ENCODE results near the gene CMTM1.

CMTM1 gene

DNA sequence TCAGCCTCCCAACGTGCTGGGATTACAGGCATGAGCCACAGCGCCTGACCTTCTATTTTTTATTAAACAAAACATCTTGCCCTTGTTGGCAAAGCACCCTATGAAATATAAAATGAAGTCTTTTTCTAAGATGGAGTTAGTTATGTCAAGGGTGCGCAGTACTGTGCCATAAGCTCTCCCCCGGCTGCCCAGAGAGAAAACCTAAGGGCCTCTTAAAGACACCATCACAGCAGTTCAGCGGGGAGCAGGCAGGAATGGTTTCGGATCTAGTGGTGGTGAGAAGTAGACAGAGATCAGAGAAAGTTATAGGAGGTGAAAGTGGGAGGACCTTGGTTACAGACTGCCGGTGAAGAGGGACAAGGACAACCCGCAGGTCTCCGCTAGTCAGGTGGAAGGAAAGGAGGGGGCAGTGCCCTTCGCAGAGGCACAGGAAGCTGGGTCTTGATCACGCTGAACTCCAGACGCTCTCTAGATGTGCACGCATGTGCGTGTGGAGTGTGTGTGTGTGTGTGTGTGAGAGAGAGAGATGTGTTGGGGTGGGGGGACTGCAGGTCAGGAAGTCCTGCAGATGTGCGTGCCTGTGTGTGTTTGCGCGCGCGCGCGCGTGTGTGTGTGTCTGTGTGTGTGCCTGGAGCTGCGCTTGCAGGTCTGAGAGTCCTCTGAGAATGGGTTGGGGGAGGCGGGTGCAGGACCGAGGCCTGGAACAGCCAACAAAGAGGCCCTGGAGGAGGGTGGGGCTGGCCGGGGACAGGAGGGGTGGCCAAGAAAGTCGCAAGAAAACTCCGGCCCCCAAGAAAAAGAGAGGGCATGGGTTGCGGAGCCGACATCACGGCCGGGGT, 37.5 kb downstream of the CMTM1 start:
- peak; percentile 41 for DNase-seq
- in situ Hi-C loops (cut with HindIII; ENCODE audit: low pct_ligation_motif_present, low sequenced_read_pairs) = no loop called here
- Histone ChIP-seq H3K36me3 (replicated peaks) (peaks cover 1% of the 10 kb centered on the region), H3K27ac (peak overlapping the region; percentile 37), H3K4me3 (ENCODE audit: low read depth, low read length) (peak overlapping the region; percentile 74), H3K27me3 (replicated peaks) (no peaks in the 10 kb centered on the region)
- TF ChIP-seq, protein P1, sequence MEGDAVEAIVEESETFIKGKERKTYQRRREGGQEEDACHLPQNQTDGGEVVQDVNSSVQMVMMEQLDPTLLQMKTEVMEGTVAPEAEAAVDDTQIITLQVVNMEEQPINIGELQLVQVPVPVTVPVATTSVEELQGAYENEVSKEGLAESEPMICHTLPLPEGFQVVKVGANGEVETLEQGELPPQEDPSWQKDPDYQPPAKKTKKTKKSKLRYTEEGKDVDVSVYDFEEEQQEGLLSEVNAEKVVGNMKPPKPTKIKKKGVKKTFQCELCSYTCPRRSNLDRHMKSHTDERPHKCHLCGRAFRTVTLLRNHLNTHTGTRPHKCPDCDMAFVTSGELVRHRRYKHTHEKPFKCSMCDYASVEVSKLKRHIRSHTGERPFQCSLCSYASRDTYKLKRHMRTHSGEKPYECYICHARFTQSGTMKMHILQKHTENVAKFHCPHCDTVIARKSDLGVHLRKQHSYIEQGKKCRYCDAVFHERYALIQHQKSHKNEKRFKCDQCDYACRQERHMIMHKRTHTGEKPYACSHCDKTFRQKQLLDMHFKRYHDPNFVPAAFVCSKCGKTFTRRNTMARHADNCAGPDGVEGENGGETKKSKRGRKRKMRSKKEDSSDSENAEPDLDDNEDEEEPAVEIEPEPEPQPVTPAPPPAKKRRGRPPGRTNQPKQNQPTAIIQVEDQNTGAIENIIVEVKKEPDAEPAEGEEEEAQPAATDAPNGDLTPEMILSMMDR (IDR thresholded peaks at IDR 0.05; ENCODE audit: low read depth, low read length, missing control alignments) = no peak

DNA sequence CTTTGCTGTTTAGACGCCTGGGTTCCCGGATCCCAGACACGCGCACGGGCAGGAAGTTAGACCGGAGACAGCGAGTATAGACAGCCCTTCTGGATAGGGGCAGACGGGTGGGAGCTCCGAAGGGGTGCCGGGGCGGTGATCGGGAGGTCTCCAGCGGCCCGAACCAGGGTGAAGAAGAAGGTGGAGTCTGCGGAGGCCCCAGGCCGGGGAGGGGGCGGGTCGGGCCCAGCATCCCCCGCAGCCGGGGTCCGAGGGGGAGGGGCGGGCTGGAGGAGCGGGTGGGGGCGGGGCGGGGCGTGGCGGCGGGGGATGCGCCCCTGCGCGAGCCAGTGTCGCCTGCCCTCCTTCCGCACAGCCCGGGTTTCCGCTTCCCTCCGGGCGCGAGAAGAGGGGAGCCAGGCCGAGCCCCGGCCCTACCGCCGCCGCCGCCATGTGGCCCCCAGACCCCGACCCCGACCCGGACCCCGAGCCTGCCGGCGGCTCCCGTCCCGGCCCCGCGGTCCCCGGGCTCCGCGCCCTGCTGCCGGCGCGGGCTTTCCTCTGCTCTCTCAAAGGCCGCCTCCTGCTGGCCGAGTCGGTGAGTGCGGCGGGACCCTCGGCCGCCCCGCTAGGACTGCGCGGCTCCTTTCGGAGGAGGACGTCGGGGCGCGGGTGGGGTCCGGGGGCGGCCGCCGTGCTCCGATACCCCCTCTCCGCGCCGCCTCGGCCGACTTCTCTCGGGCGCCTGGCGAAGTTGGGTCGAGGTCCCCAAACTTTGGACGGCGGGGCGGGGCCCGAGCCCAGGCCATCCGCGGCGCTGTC, 38.3 kb downstream of the CMTM1 start, which contains the start of gene CMTM3:
Gene CMTM3 (plus strand): TSS at position 329 of the 801 bp plus-strand sequence. CDS start 102 bp downstream, at position 431.
- in situ Hi-C loops (cut with HindIII; ENCODE audit: low pct_ligation_motif_present, low sequenced_read_pairs) = no loop called here
- H3K36me3 ChIP-seq (replicated peaks) = peaks cover 10% of the 10 kb centered on the region
- peak; percentile 49 for DNase-seq
- peak within 1 kb of the TSS; percentile 71 for H3K27ac ChIP-seq
- H3K4me3 ChIP-seq (ENCODE audit: low read depth, low read length) = peak within 1 kb of the TSS; percentile 74
- no peaks in the 10 kb centered on the region for H3K27me3 ChIP-seq (replicated peaks)
- TF ChIP-seq, protein P1 (IDR thresholded peaks at IDR 0.05; ENCODE audit: low read depth, low read length, missing control alignments) = peak; percentile 67

DNA sequence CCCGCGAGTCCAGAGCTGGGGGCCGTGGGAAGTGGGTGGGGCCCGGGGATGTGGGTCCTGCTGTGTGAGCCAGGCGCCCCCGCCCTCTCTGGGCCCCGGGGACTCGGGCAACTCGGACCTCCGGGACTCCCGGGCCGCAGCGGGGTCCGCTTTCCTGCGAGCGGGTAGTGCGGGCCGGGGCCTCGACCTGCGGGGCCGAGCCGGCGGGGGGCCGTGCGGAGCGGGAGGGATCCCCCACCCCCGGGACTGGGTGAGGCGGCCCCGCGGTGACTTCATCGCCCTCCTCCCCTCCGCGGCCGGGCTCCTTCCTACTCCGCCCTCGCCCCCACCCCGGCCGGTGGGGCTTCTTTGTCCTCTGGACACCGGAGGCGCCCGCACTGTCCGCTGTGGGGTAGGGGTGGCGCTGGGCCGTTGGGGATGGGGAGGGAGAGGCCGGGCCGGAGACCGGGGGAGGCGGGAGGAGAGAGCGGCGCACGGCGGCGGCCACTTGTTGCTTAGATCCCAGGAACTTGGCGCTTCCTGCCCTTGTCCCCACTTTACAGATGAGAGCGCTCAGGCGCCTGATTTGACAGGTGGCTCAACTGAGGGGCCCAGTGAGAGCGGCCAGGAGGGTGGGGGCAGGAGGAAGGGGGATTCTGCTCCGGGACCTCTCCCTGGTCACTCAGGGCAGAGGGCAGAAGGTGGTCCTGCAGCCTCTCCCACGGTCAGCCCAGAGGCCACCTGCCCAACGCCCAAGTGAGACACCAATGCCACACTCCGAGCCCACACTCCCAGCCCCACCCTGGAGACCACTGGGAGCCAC, 39.1 kb downstream of the CMTM1 start:
- TF ChIP-seq, protein P1 (IDR thresholded peaks at IDR 0.05; ENCODE audit: low read depth, low read length, missing control alignments) = no peak
- H3K27me3 ChIP-seq (replicated peaks) = no peaks in the 10 kb centered on the region
- H3K27ac ChIP-seq = peak overlapping the region; percentile 71
- H3K36me3 ChIP-seq (replicated peaks) = peaks cover 18% of the 10 kb centered on the region
- DNase-seq = peak; percentile 41
- peak overlapping the region; percentile 74 for H3K4me3 ChIP-seq (ENCODE audit: low read depth, low read length)
- in situ Hi-C loops (cut with HindIII; ENCODE audit: low pct_ligation_motif_present, low sequenced_read_pairs) = no loop called here

DNA sequence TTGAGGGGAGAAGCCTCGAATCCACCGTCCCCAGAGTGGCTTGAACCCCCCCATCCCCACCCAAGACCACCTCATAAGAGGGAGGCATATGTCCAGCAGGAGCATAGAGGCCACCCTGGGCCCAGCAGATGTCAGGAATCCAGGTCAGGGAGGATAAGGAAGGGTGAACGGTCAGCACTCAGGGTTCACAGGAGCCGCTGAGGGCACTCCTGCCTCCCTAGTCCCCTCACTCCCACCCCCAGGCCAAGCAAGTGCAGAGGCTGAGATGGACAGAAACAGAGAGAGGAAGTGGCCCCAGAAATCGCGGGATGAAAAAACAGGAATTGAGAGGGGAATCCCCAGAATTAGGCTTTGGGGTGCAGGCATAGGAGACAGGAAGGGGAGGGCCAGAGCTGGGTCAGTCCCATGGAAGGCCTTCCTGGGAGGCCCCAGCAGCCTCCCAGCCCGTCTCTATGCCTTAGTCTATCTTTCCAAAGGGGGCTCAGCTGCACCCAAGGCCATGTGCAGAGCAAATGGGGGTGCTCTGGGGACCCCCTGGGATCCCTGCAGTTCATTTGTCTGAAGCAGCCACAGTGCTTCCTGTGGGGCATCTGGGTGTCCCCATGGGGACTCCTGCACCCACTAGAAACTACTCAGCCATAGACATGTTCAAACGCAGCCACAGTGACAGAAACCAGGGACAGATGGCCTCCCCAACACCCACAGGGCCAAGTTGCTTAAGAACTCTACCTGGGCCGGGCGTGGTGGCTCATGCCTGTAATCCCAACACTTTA, 39.9 kb downstream of the CMTM1 start:
- H3K27ac ChIP-seq = no peak overlapping the region
- peaks cover 25% of the 10 kb centered on the region for H3K36me3 ChIP-seq (replicated peaks)
- TF ChIP-seq, protein P1 (IDR thresholded peaks at IDR 0.05; ENCODE audit: low read depth, low read length, missing control alignments) = no peak
- DNase-seq = no peak
- H3K27me3 ChIP-seq (replicated peaks) = no peaks in the 10 kb centered on the region
- in situ Hi-C loops (cut with HindIII; ENCODE audit: low pct_ligation_motif_present, low sequenced_read_pairs) = no loop called here
- H3K4me3 ChIP-seq (ENCODE audit: low read depth, low read length) = peak overlapping the region; percentile 74

Data from brain microvascular endothelial cell (primary cell).